ENCODE measurements around the gene C17orf75.
A peak's percentile ranks its signal among the peaks of the same experiment; 100 is the strongest.
"Not testable (repeated sequence)": the region's sequence is repeated elsewhere in the genome, so short reads cannot be mapped to it uniquely, and the experiment has no call there.

Gene C17orf75, protein sequence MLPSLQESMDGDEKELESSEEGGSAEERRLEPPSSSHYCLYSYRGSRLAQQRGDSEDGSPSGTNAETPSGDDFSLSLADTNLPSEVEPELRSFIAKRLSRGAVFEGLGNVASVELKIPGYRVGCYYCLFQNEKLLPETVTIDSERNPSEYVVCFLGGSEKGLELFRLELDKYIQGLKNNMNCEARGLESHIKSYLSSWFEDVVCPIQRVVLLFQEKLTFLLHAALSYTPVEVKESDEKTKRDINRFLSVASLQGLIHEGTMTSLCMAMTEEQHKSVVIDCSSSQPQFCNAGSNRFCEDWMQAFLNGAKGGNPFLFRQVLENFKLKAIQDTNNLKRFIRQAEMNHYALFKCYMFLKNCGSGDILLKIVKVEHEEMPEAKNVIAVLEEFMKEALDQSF

DNA sequence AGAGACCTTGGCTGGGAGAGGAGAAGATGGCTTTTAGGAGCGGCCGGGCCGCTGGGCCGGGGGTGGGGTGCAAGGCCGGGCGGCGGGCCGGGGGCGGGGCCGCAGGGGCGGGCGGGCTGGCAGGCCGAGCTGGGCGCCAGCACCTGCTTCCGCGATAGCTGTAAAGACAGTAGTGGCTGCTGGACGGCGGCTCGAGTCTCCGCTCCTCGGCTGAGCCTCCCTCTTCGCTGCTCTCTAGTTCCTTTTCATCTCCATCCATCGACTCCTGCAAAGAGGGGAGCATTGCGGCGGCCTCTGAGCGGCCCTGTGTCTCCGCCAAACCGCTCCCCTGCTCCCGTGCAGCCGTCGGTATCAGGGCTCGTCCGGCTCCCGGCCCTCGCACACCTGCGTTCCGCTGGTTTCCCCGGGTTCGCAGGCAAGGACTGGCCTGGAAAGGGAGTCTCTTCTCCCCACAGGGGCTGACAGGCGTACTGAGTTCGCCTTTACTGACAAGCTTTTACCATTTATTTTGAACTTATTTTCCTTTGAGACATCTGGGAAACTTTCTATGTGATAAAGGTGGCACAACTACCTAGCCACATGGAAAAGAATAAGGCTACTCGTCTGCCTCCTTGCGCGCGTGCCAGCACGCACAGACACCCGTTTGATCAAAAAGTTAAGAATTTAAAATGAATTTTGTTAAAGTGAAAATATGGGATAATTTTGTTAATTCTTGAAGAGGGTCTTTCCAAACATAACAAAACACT, at the start of gene C17orf75:
C17orf75 (minus strand) TSS at position 317 of the 746 bp plus-strand sequence; CDS start at position 283, 34 bp downstream.
- peak; percentile 82 for DNase-seq

DNA sequence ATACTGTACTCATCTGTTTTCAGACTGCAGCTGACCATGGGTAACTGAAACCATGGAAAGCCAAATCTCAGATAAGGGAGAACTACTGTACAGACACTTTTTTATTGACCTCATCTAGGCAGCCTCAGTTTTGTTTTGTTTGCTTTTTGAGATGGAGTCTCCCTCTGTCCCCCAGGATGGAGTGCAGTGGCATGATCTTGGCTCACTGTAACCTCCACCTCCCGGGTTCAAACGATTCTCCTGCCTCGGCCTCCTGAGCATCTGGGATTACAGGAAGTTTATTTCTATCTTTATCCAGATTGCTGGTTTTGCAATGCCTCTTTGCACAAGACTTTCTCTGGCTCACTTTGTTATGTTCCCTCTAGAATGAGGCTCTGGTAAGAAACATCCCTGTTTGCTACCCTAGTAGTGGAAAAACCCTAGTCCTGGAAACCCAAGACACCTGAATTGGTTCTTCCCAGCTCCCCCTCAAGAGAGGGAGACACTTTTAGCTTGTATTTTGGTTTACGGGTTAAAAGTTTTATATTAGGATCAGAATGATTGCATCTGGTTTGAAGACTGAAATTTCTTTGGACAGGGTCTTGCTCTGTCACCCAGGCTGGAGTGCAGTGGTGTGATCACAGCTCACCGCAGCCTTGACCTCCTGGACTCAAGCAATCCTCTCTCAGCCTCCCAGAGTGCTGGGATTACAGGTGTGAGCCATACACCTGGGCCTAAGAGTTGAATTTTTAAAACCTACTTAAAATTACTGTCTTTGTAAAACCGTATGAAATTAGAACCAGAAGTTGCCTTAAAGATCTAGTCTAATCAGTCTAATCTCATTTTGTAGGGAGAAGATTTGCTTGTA, 46.9 kb upstream of the C17orf75 start:
- no peak for DNase-seq

DNA sequence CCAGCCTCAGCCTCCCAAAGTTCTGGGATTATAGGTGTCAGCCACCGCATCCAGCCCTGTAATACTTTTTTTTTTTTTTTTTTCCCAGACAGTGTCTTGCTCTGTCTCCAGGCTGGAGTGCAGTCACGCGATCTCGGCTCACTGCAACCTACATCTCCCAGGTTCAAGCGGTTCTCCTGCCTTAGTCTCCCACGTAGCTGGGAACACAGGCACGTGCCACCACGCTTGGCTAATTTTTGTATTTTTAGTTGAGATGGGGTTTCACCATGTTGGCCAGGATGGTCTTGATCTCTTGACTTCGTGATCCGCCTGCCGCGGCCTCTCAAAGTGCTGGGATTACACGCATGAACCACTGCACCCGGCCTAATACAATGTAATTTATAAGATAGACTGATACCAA, 46.2 kb upstream of the C17orf75 start:
- DNase-seq, result not testable (repeated sequence)

DNA sequence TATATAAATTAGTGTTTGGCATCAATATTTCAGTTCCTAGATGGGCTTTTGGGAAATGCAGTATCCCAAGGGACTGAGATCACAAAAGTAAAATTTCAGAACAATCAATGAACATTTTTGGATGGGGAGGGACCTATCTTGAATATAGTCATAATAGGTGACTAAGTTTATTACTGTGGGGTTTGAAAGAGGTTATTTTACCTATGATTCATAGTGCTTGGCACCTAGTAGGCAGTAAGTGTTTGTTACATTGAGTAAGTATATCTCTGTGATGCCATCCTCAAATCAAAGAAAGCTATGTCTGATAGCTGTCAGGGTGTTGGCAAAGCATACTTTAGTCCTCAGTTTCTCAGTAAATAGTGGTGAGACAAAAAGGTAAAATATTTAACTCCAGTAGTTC, 44.9 kb upstream of the C17orf75 start:
- DNase-seq, result no peak

DNA sequence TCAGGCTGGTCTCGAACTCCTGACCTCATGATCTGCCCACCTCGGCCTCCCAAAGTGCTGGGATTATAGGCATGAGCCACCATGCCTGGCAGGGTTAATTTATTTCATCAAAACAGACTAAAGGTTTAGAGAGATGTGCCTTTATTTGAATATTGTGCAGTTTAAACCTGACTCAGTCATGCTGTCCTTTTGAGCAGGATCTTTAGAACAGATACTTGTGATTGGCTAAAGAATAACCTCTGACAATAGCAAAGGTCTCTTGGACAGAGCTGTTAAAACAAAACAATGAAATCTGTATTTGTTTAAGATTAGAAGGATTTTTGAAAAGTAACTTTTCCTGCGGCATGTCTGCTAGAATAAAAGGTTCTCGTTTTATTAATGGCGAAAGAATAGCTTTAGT, 44.0 kb upstream of the C17orf75 start:
- no peak for DNase-seq

DNA sequence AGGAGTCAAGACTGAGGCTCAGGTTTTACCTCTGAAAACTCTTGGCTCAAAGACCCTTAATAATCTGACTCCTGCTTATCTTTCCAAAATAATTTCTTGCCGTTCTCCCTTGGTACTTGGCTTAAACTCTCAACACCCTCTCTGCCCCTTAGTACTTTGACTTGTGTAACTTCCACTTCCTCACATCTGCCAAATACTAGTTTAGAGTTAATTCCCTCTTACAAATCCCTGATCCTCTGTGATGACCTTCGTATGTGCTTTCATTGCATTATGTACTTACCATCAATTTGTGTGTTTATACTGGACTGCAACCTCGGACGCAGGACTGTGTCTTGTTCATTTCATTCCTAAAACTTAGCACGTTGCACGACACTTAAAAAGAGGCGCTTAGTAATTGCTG, 43.1 kb upstream of the C17orf75 start:
- DNase-seq, result no peak

DNA sequence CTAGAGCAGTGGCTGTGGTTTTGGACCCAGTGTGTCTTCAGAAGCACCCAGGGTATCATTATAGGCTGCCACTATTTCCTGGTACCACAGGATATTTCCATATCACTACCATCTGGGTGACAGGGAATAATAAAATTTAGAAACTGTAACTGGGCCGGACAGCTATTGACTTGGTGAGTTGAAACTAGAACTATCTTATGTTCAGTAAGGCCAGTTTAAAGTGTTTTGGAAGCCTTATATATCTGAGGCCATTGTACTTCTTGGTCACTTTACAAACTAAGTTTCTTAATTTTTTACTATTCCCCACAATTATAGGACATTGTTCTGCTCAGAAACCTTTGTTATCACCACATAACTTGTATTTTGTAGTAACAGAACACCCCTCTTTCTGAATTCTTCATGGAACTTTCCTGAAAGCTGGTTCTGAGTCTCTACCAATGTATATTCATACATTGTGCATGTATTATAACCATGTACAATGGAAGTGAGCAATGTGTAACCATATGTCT, 42.0 kb upstream of the C17orf75 start:
- no peak for DNase-seq

DNA sequence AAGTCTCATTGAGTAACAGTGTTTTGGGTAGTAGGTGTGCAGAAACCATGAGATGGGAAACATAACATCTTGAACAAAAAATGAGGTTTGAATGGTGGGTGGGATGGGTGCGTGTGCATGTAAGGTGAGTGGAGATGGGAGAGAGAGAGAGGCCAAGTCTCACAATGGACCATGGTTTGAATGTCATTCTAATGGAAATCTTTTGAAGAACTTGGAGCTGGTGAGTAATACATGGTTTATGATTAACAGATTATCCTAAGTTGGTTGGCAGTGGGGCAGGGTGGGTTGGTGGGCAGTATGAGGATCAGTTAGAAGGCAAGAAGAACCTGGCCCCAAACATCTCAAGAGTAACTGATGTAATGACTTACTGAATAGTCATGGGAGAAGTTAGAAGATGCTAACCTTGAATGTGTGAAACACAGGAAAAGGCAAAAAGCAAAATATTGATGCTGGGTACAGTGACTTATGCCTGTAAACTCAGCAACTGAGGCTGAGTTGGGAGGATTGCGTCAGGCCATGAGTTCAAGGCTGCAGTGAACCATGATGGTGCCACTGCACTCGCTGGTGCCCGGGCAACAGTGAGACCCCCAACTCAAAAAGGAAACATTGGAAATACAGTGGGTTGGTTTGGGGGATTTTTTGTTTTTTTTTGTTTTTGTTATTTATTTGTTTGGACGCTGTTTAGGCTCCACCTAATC, 40.7 kb upstream of the C17orf75 start:
- DNase-seq, result no peak

DNA sequence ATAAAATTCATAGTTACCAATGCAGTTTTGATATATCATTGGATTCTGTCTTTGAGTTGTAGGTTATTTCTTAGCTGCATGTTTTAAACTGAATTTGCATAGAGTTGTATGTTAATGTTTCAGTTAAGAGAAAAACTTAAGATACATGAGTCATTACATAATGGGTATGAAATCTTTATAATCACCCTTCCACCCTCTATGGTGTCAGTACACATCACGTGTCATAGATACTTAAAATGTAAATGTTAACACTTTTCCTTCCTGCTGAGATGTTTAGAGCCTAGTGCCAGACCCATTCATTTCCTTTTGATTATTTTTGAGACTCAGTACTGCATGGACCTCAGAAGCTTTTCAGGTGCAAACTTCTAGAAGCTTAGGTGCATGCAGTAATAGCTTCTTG, 28.5 kb upstream of the C17orf75 start:
- DNase-seq, result no peak

DNA sequence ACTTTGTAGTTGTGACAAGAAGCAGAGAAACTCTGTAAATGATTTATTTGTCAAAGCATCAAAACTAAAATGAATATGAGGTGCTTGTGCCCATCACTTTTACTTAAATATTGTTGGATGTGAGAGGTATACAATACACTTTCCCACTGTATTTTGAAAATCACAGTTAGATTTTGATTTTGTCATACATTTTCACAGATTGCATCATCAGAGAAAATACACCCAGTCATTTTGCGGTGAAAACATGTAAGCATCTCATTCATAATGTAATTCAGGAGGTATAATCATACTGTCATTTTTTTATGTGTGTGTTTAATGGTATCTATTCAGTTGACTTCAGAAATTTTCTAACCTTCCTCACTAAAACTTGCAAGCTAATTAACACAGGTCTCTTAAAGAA, 19.3 kb upstream of the C17orf75 start:
- no peak for DNase-seq

DNA sequence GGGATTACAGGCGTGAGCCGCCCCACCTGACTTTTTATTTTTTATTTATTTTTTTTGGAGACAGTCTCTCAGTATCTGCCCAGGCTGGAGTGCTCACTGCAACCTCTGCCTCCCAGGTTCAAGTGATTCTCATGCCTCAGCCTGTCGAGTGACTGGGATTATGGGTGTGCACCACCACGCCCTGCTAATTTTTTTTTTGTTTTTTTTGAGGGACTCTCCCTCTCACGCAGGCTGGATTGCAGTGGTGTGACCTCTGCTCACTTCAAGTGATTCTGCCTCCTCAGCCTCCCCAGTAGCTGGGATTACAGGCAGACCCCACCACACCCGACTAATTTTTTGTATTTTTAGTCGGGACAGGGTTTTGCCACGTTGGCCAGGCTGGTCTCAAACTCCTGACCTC, 15.6 kb upstream of the C17orf75 start:
- DNase-seq, result no peak

DNA sequence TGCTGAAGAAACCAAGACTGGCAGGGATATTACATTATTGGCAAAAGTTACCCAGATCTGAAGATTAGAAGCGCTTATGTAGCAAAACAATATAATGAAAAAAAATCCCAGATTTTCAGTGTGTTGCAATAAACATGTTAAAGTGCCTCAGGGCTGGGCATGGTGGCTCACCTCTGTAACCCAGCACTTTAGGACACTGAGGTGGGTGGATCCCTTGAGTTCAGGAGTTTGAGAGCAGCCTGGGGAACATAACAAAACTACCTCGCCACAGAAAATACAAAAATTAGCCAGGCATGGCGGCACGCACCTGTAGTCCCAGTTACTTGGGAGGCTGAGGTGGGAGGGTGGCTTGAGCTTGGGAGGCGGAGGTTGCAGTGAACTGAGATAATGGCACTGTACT, 14.8 kb upstream of the C17orf75 start:
- no peak for DNase-seq

DNA sequence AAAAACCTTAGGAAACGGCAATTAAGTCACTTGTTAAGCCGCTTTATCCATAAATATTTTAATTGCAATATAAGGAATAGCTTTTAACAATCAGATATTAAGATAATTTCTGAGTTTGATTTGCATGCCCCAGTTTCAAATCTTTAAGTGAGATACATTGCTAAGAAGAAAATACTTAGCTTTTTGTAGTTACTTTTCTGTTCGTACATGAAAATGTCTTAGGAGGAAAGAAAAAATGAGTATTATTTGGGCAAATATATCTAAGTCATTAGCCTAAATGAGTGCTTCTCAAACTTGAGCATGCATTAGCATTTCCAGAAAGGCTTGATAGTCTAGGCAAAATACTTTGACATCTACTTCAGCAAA, 14.4 kb upstream of the C17orf75 start:
- no peak for DNase-seq

DNA sequence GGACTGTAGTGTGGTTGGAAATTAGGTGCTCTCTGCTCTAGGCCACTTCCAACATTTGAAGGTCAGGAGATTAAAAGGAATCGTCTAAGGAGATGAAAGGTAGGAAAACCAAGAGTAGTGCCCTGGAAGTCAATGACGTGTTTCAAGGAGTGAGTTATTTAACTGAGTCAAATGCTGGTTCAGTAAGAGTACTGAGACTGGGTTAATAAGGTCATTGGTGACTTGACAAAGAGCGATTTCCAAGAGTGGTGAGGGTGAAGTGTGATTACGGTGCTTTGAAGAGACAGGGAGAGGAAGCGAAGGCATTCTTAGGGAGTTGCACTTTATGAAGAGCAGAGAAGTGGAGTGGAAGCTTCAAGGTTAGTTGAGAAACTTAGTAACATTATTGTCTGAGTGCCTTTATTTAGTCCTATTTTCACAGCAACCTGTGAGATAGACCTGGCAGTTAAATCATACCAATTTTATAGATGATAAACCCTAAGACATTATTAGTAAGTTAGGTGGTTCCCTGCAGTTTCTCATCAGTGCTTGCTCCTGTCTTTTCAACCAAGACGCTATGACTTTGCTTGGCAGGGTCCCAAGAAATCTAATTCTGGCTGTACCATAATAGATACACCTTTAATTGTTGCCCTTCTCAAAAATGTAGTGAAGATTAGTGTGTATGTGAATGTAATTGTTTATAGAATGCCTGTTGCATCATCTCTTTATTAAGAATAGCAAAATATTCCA, 13.8 kb upstream of the C17orf75 start:
- DNase-seq, result no peak

DNA sequence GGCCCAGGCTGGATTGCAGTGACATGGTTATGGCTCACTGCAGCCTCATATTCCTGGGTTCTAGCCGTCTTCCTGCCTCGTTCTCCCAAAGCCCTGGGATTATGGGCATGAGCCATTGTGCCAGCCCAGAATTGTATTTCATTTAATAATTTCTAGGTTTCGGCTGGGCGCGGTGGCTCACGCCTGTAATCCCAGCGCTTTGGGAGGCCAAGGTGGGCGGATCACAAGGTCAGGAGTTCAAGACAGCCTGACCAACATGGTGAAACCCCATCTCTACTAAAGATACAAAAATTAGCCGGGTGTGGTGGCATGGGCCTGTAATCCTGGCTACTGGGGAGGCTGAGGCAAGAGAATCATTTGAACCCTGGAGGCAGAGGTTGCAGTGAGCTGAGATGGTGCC, 10.8 kb upstream of the C17orf75 start:
- DNase-seq, result not testable (repeated sequence)

DNA sequence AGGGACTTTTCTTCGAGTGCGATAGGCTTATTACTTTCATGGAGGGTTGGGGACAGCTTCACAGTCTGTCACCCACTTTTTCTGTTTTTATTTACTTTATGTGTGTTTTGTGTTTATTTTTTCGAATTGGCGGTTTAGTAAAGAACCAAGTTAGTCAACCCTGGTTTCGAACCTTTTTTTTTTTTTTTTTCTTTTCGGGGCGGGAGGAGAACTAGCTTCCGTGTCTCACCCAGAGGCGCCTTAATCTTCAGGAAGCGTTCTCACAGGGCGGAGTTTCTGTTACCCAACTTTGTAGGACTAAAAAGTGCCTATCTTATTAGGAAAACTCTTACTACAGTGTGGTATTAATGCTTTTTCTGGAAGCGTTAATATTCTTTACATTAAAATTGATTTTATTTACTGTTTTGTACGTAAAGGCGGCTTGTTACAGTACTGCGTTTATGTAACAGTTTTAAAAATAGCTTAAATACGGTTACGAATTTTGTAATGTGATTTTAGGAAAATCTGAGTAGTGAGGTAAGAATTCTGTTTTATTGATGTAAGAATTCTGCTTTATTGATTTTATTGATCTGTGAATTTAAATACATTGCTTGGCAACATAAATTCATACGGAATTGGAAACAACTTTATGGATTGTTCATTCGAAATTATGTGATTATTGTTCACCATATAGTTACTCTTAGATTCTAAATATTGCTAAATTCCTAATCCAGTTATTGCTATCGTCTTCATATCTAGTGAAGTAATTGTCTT, 8.9 kb upstream of the C17orf75 start:
- peak; percentile 35 for DNase-seq

DNA sequence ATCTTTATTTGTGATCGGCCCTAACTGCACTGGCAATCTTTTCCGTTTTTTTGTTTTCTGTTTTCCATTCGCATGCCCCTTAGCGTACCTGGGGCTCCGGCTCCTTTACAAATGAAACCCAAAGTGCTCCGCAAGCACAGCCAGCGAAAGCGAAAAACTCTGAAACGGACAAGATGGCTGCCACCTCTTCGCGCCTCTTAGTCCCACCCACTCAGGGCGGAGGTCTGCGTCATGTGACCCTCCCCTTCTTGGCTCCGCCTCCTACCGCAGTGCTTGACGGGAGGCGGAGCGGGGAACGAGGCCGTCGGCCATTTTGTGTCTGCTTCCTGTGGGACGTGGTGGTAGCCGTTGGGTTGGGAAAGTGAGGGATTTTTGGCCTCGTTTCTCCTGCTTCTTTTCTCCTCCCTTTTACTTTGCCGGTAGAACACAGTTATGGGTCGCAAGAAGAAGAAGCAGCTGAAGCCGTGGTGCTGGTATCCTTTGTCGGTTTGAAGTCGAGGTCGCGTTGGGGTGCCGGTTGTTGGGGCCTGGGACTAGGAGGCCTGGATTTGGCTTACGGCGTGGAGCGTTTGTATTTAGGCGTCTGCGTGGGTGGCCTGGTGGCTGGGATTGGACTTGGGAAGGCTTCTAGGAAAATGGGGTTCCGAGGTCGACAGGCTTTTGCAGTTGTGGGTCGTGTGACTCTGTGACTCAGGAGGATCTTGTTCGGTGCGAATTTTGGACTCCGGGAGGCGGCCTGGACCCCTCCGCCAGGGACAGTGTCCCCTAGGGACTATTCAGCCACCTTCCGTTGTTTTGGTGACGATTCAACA, 8.1 kb upstream of the C17orf75 start, which contains the start of gene ZNF207:
ZNF207 (plus strand) TSS at position 304 of the 812 bp plus-strand sequence; CDS start at position 433, 129 bp downstream.
- peak; percentile 95 for DNase-seq

DNA sequence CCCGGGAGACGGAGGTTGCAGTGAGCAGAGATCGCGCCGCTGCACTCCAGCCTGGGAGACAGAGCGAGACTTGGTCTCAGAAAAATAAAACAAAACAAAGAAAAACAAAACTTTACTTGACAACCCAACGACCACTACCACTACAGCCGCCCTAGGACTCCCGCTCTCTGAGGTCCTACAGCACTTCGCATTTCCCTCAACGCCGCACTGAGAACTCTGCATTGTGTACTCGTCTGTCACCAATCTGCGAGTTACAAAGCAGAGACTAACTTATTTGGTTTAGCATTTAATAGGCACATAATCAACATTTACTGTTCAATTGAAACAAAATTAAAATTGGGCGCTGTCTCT, 7.5 kb upstream of the C17orf75 start:
- peak; percentile 67 for DNase-seq

DNA sequence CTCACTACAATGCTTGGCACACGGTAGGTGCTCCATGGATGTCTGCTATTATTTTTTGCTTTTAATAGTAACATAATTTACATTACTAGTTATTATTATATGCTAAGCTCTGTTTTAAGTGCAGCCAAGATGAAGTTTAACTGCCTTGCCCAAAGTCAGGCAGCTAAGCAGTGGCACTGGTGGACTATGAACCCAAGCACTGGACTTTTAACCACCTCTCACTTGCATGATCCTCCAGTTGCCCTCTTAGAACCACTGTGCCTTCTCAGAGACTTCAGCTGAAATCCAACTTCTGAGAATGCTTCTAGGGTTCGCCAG, 6.5 kb upstream of the C17orf75 start:
- DNase-seq, result no peak

DNA sequence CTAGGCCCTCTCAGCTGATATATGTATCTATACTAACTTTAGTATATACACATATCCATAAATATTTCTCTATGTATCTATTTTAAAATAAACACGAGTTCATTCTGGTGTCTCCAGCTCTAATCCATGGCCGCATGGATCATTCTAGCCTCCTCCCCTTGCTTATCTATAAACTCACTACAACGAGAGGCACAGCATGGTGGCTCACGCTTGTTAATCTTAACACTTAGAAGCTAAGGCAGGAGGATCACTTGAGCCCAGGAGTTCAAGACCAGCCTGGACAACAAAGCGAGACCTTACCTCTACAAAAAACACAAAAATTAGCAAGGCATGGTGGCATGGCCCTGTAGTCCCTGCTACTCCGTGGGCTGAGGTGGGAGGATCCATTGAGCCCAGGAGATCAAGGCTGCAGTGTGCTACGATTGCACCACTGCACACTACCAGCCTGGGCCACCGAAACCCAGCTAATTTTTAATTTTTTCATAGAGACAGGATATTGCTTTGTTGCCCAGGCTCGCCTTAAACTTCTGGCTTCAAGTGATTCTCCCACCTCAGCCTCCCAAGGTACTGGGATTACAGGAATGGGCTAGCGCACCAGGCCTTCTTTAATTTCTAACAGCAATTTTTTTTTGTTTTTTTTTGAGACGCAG, 4.1 kb upstream of the C17orf75 start:
- no peak for DNase-seq

Data from NCI-H510A treated with DMSO at 0.1 percent for 48 hours (cell line).